ENCODE results near the gene TTC21B. TPM values are rescaled to one million over a fixed set of nuclear protein-coding genes. Genes with fewer than 3 reads are reported as not detected.
"Not testable (repeated sequence)": the region's sequence is repeated elsewhere in the genome, so short reads cannot be mapped to it uniquely, and the experiment has no call there.

TTC21B gene
- total RNA-seq (2014; rRNA removed; shearing (Covaris generic)) = 7.1 and 9.4 TPM in 2 replicates

- peak; percentile 90 for DNase-seq (ENCODE audit: low spot score)
Observed at GRCh38 chr2:165953655-165954606, at the start of gene TTC21B. Gene TTC21B, minus strand, starts transcription at chr2:165953776. Its CDS starts 71 bp downstream, at chr2:165953705.

- no peak for DNase-seq (ENCODE audit: low spot score)
Observed at GRCh38 chr2:166000401-166000800, 46.8 kb upstream of the TTC21B start.

DNA sequence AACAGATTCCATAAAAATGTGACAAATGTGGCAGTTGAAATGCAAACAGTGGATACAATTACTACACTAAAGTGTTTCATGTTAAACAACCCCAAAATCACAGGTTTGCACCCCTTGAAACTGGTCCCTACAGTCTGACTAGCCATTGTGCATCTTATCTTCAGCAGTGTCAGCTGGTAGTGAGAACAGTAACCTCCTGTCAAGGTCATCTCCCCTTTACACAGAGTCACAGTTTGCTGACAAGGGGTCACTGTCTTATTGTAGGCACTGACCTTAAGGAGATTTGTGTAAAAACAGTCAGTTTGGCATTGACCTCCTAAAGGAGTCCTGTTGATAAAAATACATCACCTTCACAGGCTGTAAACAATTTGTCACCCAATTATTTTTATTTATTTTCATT, 37.3 kb upstream of the TTC21B start:
- DNase-seq (ENCODE audit: low spot score) = no peak

- DNase-seq (ENCODE audit: low spot score) = no peak
Observed at GRCh38 chr2:165989851-165990250, 36.3 kb upstream of the TTC21B start.

DNA sequence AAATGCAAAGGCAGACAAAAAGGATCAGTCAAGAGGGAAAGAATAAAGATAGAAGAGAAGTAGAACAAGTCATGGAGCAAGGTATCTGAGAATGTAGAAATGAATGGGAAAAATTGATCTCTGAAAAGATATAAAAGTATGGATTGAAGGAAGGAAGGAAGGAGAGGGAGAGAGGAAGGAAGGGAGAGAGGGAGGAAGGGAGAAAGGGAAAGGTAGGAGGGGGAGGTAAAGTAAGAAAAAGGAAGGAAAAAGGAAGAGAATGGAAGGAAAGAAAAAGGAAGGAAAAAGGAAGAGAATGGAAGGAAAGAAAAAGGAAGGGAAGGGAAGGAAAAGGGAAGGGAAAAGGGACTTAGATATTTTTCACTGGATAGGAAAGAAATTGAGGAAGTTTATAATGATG, 31.5 kb upstream of the TTC21B start:
- no peak for DNase-seq (ENCODE audit: low spot score)

GRCh38 chr2:165972161-165972560, 18.6 kb upstream of the TTC21B start:
- not testable (repeated sequence) for DNase-seq (ENCODE audit: low spot score)

DNA sequence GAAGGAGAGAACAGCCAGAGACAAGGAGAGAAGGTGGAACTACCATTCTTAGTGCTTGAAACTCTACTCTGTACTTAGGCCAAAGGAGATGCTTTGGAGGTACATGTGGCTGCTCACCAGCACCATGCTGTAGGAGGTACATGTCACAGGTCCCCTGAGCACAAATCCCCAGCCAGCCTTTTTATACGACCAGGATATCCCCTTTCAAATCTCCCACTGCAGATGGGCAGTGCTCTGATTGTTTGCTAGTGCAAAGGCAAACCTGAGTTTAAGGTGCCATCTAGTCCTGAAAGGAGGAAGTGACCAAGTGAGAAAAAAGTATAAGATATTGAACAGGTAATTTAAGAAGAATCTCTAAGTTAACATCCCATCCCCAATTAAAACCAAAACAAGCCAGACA, 17.1 kb upstream of the TTC21B start:
- no peak for DNase-seq (ENCODE audit: low spot score)

- no peak for DNase-seq (ENCODE audit: low spot score)
Observed at GRCh38 chr2:165969227-165969626, 15.7 kb upstream of the TTC21B start.

DNA sequence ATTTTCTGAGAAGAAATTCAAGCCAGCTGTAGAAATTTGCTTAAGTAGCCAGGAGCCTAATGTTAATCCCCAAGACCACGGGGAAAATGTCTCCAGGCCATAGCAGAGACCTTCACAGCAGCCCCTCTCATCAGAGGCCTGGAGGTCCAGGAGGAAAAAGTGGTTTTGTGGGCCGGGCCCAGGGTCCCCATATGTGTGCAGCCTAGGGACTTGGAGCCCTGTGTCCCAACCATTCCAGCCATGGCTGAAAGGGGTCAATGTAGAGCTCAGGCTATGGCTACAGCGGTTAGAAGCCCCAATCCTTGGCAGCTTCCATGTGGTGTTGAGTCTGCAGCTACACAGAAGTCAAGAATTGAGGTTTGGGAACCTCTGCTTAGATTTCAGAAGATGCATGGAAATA, 14.2 kb upstream of the TTC21B start:
- DNase-seq (ENCODE audit: low spot score) = no peak

- no peak for DNase-seq (ENCODE audit: low spot score)
Observed at GRCh38 chr2:165961818-165962217, 8.2 kb upstream of the TTC21B start.

DNA sequence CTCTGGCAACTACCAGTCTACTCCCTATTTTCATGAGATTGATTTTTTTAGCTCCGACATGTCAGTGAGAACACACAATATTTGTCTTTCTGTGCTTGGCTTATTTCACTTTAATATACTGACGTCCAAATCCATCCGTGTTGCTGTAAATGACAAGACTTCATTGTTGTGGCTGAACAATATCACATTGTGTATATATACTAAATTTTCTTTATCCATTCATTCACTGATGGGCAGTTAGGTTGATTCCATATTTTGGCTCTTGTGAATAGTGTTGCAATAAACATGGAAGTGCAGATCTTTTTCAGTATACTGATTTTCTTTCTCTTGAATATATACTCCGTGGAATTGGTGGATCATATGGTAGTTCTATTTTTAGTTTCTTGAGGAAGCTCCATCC, 5.8 kb upstream of the TTC21B start:
- DNase-seq (ENCODE audit: low spot score) = no peak

GRCh38 chr2:165958313-165958960, 4.9 kb upstream of the TTC21B start:
- no peak for DNase-seq (ENCODE audit: low spot score)

DNA sequence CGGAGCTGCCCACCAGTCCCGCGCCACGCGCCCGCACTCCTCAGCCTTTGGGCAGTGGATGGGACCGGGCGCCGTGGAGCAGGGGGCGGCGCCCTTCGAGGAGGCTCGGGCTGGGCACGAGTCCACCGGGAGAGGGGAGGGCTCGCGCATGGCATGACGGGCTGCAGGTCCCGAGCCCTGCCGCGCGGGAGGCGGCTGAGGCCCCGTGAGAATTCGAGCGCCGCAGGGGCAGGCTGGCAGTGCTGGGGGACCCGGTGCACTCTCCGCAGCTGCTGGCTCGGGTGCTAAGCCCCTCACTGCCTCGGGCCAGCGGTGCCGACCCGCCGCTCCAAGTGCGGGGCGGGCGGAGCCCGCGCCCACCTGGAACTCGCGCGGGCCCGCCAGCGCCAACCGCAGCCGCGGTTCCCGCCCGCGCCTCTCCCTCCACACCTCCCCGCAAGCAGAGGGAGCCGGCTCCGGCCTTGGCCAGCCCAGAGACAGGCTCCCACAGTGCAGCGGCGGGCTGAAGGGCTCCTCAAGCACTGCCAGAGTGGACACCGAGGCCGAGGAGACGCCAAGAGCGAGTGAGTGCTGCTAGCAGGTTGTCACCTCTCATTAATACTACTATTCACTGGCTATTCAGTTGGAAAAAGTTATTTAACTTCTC, 3.6 kb upstream of the TTC21B start:
- DNase-seq (ENCODE audit: low spot score) = no peak

GRCh38 chr2:165953306-165953654, 296 bp downstream of the TTC21B start:
- peak; percentile 36 for DNase-seq (ENCODE audit: low spot score)

- DNase-seq (ENCODE audit: low spot score) = no peak
Observed at GRCh38 chr2:165952741-165953211, 800 bp downstream of the TTC21B start.

DNA sequence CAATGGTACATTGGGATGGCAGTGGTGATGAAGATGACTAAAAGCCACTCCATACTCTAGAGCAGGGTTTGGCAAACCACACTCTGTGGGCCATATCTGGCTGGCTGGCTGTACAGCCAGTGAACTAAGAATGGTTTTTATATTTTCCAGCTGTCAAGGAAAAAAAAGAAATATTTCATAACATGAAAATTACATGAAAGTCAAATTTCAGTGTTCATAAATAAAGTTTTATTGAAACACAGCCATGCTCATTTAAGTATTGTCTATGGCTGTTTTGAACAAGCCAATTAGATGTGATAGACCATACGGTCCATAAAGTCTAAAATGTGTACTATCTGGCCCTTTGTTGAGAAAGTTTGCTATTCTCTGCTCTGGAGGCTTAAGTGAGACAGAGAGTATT, 1.5 kb downstream of the TTC21B start:
- DNase-seq (ENCODE audit: low spot score) = no peak

- no peak for DNase-seq (ENCODE audit: low spot score)
Observed at GRCh38 chr2:165950438-165950837, 3.1 kb downstream of the TTC21B start.

DNA sequence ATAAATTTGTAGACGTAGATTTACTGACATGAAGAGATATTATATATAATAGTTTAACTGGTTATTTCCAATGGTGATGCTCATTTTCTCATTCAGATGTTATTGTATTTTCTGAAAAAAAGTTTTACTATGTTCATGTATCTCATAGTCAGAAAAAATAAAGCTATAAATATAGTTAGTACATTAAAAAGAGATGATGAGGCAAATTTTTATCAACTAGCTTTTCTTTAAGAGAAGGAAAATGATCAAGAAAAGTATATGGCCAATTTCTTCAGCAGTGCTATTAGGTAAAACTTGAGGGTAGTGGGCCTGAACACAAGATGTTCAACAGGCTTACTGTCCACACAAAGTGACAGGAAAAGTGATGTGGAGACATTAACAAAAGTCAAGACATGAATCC, 11.7 kb downstream of the TTC21B start:
- no peak for DNase-seq (ENCODE audit: low spot score)

- no peak for DNase-seq (ENCODE audit: low spot score)
Observed at GRCh38 chr2:165938237-165938636, 15.3 kb downstream of the TTC21B start.

- DNase-seq (ENCODE audit: low spot score) = no peak
Observed at GRCh38 chr2:165933211-165933910, 20.2 kb downstream of the TTC21B start.

- DNase-seq (ENCODE audit: low spot score) = no peak
Observed at GRCh38 chr2:165927774-165928173, 25.8 kb downstream of the TTC21B start.

GRCh38 chr2:165927353-165927752, 26.2 kb downstream of the TTC21B start:
- no peak for DNase-seq (ENCODE audit: low spot score)
